Transverse colon (tissue), 4 donors: ENCODE results near the gene PRSS53. TPM values are rescaled to one million over a fixed set of nuclear protein-coding genes. Genes with fewer than 3 reads are reported as not detected.
"Not testable (repeated sequence)": the region's sequence is repeated elsewhere in the genome, so short reads cannot be mapped to it uniquely, and the experiment has no call there.

Source experiments
- DNase-seq: peaks from one replicate; pipeline ENCODE4 v3.0.0-alpha.2; 2019
- H3K27ac ChIP-seq, 4 donors: fragments of 200-600 bp; sonication (generic); 2 replicates each; pipeline ENCODE4 v1.5.1; 2016 to 2018; ENCODE audit warnings: inconsistent platforms in 4 of 4
- H3K27me3 ChIP-seq: fragments of 200-600 bp; sonication (generic); 2 replicates; pipeline ENCODE4 v1.5.1; 2017; ENCODE audit warnings: inconsistent platforms
- H3K36me3 ChIP-seq, 4 donors: fragments of 200-600 bp; sonication (generic); 2 replicates each; pipeline ENCODE4 v1.5.1; 2017 to 2019; ENCODE audit warnings: inconsistent platforms in 4 of 4
- H3K4me1 ChIP-seq, 4 donors: fragments of 200-600 bp; sonication (generic); 2 replicates each; pipeline ENCODE4 v1.5.1; 2017 to 2020; ENCODE audit warnings: inconsistent platforms in 4 of 4
- H3K4me3 ChIP-seq, 4 donors: fragments of 200-600 bp; sonication (generic); 1 replicate in 1 of 4; 2 replicates in 3 of 4; pipeline versions ENCODE4 v1.5.1 to v1.6.1; 2017 to 2019; ENCODE audit warnings: inconsistent platforms in 4 of 4
- H3K9me3 ChIP-seq, 2 donors: fragments of 200-600 bp; sonication (generic); 2 replicates each; pipeline ENCODE4 v1.5.1; 2017 to 2019; ENCODE audit warnings: inconsistent platforms in 2 of 2
- EP300 ChIP-seq: sonication (generic); formaldehyde crosslinking; IDR thresholded peaks from one replicate; pipeline ENCODE4 v1.6.1; 2017; ENCODE audit warnings: antibody characterized with exemption, low read depth
- POLR2A ChIP-seq: fragments of 450-650 bp; IDR thresholded peaks from one replicate; pipeline ENCODE4 v1.6.1; 2016; ENCODE audit warnings: antibody characterized with exemption, mild to moderate bottlenecking, moderate library complexity
- POLR2AphosphoS5 ChIP-seq, 3 donors: sonication (generic); formaldehyde crosslinking; IDR thresholded peaks; one replicate each; pipeline ENCODE4 v1.6.1; 2016; ENCODE audit warnings: antibody characterized with exemption in 3 of 3
- WGBS, 2 donors: methylation state at CpG; one replicate each; pipeline ENCODE4 v1.1.5; 2018; ENCODE audit warnings: low coverage in 1 of 2; 5-methylcytosine and 5-hydroxymethylcytosine counted together
- in situ Hi-C, 4 donors: fragments of 200-750 bp; cut with MboI; loops; one replicate each; pipeline versions ENCODE4 v1.15.0 to v1.15.1; 2017; ENCODE audit warnings: low sequenced_read_pairs in 3 of 4, low pct_ligation_motif_present in 1 of 4, low pct_unique_long_range_greater_than_20kb in 1 of 4
- intact Hi-C: fragments of 100-400 bp; cut with DNase I; formaldehyde crosslinking; loops from one replicate; pipeline ENCODE4 v1.15.1; 2023; ENCODE audit warnings: low total_unique reads
- total RNA-seq, 4 donors: library from RNA; depleted of rRNA; stranded (reverse); fragments of >200 nt; gene quantifications; one replicate each; pipeline ENCODE4 v1.1.0, GENCODE V29; 2016
- TF ChIP-seq, protein P1 (sequence below), 5 experiments: fragments of 200-600 bp in 3 of 5; fragments of 450-650 bp in 2 of 5; sonication (generic) in 3 of 5; IDR thresholded peaks; 1 replicate in 2 of 5; 2 replicates in 3 of 5; pipeline ENCODE4 v1.5.1; 2016 to 2017; ENCODE audit warnings: antibody characterized with exemption in 5 of 5, inconsistent platforms in 3 of 5, mild to moderate bottlenecking in 2 of 5, moderate library complexity in 1 of 5

The PRSS53 gene
- total RNA-seq, 4 donors from 2014 or later = 1.1 to 5.2 (median 3.1) TPM

GRCh38 chr16:31108035-31108793, 19.5 kb upstream of the PRSS53 start, which contains the start of gene BCKDK:
Gene BCKDK, plus strand, starts transcription at chr16:31108386. Its CDS starts 838 bp downstream, at chr16:31109224.
- intact Hi-C loops = no loop called here
- DNase-seq = peak; percentile 77
- WGBS, 2 donors = 6% methylated on average over 35 of the region's 68 CpGs; no CpG with 5 or more reads in 1 of the 2 donors
- Histone ChIP-seq H3K36me3 (peaks cover 0 to 5% (median 3%) of the 10 kb centered on the region in 4 donors), H3K27me3 (no peaks in the 10 kb centered on the region), H3K4me1 (peaks cover 3 to 30% (median 22%) of the 10 kb centered on the region in 4 donors), H3K9me3 (no peaks in the 10 kb centered on the region), H3K27ac (peak within 1 kb of the TSS; percentile 86 to 94 (median 92)), H3K4me3 (peak within 1 kb of the TSS; percentile 72 to 98 (median 91))
- TF ChIP-seq POLR2A = peak; percentile 50
- TF ChIP-seq POLR2AphosphoS5 (IDR thresholded peaks at IDR 0.05) = peak; percentile 42 to 79 (median 75)
- TF ChIP-seq, protein P1, sequence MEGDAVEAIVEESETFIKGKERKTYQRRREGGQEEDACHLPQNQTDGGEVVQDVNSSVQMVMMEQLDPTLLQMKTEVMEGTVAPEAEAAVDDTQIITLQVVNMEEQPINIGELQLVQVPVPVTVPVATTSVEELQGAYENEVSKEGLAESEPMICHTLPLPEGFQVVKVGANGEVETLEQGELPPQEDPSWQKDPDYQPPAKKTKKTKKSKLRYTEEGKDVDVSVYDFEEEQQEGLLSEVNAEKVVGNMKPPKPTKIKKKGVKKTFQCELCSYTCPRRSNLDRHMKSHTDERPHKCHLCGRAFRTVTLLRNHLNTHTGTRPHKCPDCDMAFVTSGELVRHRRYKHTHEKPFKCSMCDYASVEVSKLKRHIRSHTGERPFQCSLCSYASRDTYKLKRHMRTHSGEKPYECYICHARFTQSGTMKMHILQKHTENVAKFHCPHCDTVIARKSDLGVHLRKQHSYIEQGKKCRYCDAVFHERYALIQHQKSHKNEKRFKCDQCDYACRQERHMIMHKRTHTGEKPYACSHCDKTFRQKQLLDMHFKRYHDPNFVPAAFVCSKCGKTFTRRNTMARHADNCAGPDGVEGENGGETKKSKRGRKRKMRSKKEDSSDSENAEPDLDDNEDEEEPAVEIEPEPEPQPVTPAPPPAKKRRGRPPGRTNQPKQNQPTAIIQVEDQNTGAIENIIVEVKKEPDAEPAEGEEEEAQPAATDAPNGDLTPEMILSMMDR (IDR thresholded peaks at IDR 0.05) = no peak
- TF ChIP-seq EP300 = no peak
- in situ Hi-C loops = no loop called here

GRCh38 chr16:31107465-31107867, 18.7 kb upstream of the PRSS53 start:
- Histone ChIP-seq H3K4me1 (peaks cover 3 to 26% (median 22%) of the 10 kb centered on the region in 4 donors), H3K4me3 (no peak overlapping the region), H3K27me3 (no peaks in the 10 kb centered on the region), H3K27ac (peak overlapping the region in 3 of 4 donors; percentile 21 to 89 (median 86)), H3K9me3 (no peaks in the 10 kb centered on the region), H3K36me3 (peaks cover 0 to 5% (median 3%) of the 10 kb centered on the region in 4 donors)
- no peak for TF ChIP-seq POLR2AphosphoS5 (IDR thresholded peaks at IDR 0.05)
- no peak for TF ChIP-seq POLR2A
- no peak for TF ChIP-seq EP300
- intact Hi-C loops = no loop called here
- DNase-seq = no peak
- in situ Hi-C loops = no loop called here
- WGBS, 2 donors = 86 to 94% methylated on average over 3 to 6 of the region's 6 CpGs

DNA sequence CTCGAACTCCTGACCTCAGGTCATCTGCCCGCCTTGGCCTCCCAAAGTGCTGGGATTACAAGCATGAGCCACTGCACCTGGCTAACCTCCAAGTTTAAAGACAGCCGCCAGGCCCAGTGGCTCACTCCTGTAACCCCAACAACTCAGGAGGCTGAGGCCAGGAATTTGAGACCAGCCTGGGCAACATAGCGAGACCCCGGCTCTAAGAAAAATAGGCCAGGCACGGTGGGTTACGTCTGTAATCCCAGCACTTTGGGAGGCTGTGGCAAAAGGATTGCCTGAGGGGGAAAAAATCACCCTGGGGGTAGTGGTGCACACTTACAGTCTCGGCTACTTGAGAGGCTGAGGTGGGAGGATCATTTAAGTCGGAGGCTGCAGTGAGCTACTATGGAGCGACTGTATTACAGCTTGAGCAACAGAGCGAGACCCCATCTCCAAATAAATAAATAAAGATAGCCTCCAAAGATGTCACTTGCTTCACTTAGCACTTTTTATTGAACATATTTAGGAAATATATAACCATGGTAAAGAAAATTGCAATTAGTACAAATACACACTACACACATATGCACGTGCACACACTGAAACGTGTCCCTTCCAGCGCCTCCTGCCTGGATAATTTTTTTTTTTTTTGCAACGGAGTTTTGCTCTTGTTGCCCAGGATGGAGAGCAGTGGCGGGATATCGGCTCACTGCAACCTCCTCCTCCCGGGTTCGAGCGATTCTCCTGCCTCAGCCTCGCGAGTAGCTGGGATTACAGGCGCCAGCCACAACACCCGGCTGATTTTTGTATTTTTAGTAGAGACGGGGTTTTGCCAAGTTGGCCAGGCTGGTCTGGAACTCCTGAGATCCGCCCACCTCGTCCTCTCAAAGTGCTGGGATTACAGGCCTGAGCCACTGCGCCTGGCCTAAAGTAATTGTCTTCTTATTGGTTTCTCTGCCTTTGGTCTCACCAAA, 18.0 kb upstream of the PRSS53 start:
- Histone ChIP-seq H3K36me3 (no peaks in the 10 kb centered on the region), H3K27me3 (no peaks in the 10 kb centered on the region), H3K9me3 (no peaks in the 10 kb centered on the region), H3K4me3 (no peak overlapping the region), H3K4me1 (peaks cover 3 to 26% (median 22%) of the 10 kb centered on the region in 4 donors), H3K27ac (peak overlapping the region in 2 of 4 donors; percentile 63 to 82)
- WGBS, 2 donors = 88 to 91% methylated on average over 16 to 28 of the region's 28 CpGs
- in situ Hi-C loops = no loop called here
- no peak for DNase-seq
- TF ChIP-seq POLR2AphosphoS5 (IDR thresholded peaks at IDR 0.05) (no peak), EP300 (no peak), POLR2A (no peak)
- TF ChIP-seq, protein P1 (IDR thresholded peaks at IDR 0.05) = no peak
- intact Hi-C loops = no loop called here

- peak; percentile 88 for DNase-seq
- Histone ChIP-seq H3K27ac (peak overlapping the region; percentile 60 to 82 (median 66)), H3K36me3 (no peaks in the 10 kb centered on the region), H3K4me3 (peak overlapping the region in 1 of 4 donors; percentile 19), H3K9me3 (no peaks in the 10 kb centered on the region), H3K4me1 (peaks cover 3 to 26% (median 22%) of the 10 kb centered on the region in 4 donors), H3K27me3 (no peaks in the 10 kb centered on the region)
- WGBS, 2 donors = 8% methylated on average over 5 to 26 of the region's 33 CpGs
- in situ Hi-C loops (no loop called here), intact Hi-C loops (no loop called here)
- TF ChIP-seq, protein P1 (IDR thresholded peaks at IDR 0.05) = peak; percentile 85 to 95 (median 93)
- TF ChIP-seq POLR2AphosphoS5 (IDR thresholded peaks at IDR 0.05) (peak; percentile 22 to 71 (median 53)), POLR2A (no peak)
Observed at GRCh38 chr16:31105677-31106213, 17.0 kb upstream of the PRSS53 start.

- H3K4me3 ChIP-seq, H3K36me3 ChIP-seq, H3K4me1 ChIP-seq, intact Hi-C loops, H3K9me3 ChIP-seq, in situ Hi-C loops, DNase-seq, H3K27me3 ChIP-seq, H3K27ac ChIP-seq: not testable (repeated sequence)
- WGBS, 2 donors = 81 to 86% methylated on average over 9 to 13 of the region's 13 CpGs
Observed at GRCh38 chr16:31100876-31101641, 12.3 kb upstream of the PRSS53 start.
